Sigmoid colon (tissue), 3 donors: ENCODE results near the gene NID1.

Experiments used
- CTCF ChIP-seq, 4 experiments: fragments of 450-650 bp in 3 of 4; fragments of 200-600 bp in 1 of 4; IDR thresholded peaks; one replicate each; pipeline ENCODE4 v1.5.1; 2016 to 2019; ENCODE audit warnings: antibody characterized with exemption in 4 of 4, mild to moderate bottlenecking in 3 of 4, moderate library complexity in 2 of 4
- POLR2A ChIP-seq, 2 donors: fragments of 450-650 bp; IDR thresholded peaks; one replicate each; pipeline ENCODE4 v1.6.1; 2016; ENCODE audit warnings: antibody characterized with exemption in 2 of 2, mild to moderate bottlenecking in 2 of 2, moderate library complexity in 2 of 2

- no peak for TF ChIP-seq CTCF (IDR thresholded peaks at IDR 0.05)
- TF ChIP-seq POLR2A (IDR thresholded peaks at IDR 0.05): no peak
Measured at GRCh38 chr1:235972311-235972689, 92.6 kb downstream of the NID1 start.
